HEK293 (cell line): ENCODE measurements around the gene CTSD.

Experiments used
- CTCF ChIA-PET: fragments of 350-600 bp; formaldehyde crosslinking; extraction: SDS; loops from one replicate; lab custom pipeline; 2021; ENCODE audit warnings: antibody characterized with exemption; lab: Yijun Ruan, JAX
- POLR2A ChIA-PET: fragments of 300-600 bp; formaldehyde crosslinking; extraction: SDS; loops from one replicate; lab custom pipeline; 2020; ENCODE audit warnings: antibody characterized with exemption, inconsistent platforms; lab: Yijun Ruan, JAX
- H3K27ac ChIP-seq: fragments of 200-500 bp; sonication (Bioruptor generic); 2 replicates; pipeline ENCODE4 v1.5.1; 2014; ENCODE audit warnings: low read depth, low read length, control low read depth, inconsistent platforms; ENCODE audit errors: extremely low read depth
- H3K36me3 ChIP-seq, 2 experiments: fragments of 200-500 bp in 1 of 2; sonication (Bioruptor generic) in 1 of 2; 1 replicate in 1 of 2; 2 replicates in 1 of 2; pipeline ENCODE4 v1.5.1; 2014 to 2017; ENCODE audit warnings: inconsistent platforms in 2 of 2, low read length in 2 of 2; ENCODE audit not compliant: control insufficient read depth in 2 of 2, insufficient read depth in 1 of 2
- H3K4me1 ChIP-seq: fragments of 200-500 bp; sonication (Bioruptor generic); 2 replicates; pipeline ENCODE4 v1.5.1; 2014; ENCODE audit warnings: mild to moderate bottlenecking, low read length, inconsistent platforms; ENCODE audit not compliant: control insufficient read depth, insufficient read depth
- H3K4me3 ChIP-seq: 2 replicates; pipeline ENCODE4 v1.5.1; 2011; ENCODE audit warnings: low read depth, mild to moderate bottlenecking, control low read depth, low read length, moderate library complexity
- H3K9me3 ChIP-seq: fragments of 200-500 bp; sonication (Bioruptor generic); 2 replicates; pipeline ENCODE4 v1.5.1; 2014; ENCODE audit warnings: low read depth, low read length, inconsistent platforms; ENCODE audit not compliant: control insufficient read depth, insufficient read depth
- EGR2 ChIP-seq: fragments of 450-650 bp; formaldehyde crosslinking; IDR thresholded peaks from 2 replicates; pipeline ENCODE4 v1.5.1; 2016; ENCODE audit warnings: low read depth, missing biosample characterization, missing genetic modification characterization
- HOXA7 ChIP-seq: sonication (generic); formaldehyde crosslinking; IDR thresholded peaks from 2 replicates; pipeline ENCODE4 v1.8.1; 2022; ENCODE audit warnings: missing genetic modification reagents, borderline replicate concordance
- HOXC10 ChIP-seq: sonication (generic); formaldehyde crosslinking; IDR thresholded peaks from 2 replicates; pipeline ENCODE4 v1.8.1; 2023; ENCODE audit warnings: mild to moderate bottlenecking, missing genetic modification reagents
- IKZF3 ChIP-seq: fragments of 450-650 bp; IDR thresholded peaks from 2 replicates; pipeline ENCODE4 v1.5.0; 2018; ENCODE audit warnings: missing biosample characterization, mild to moderate bottlenecking, missing genetic modification characterization, moderate library complexity
- MEIS1 ChIP-seq: sonication (generic); formaldehyde crosslinking; IDR thresholded peaks from 2 replicates; pipeline ENCODE4 v1.8.1; 2022; ENCODE audit warnings: missing genetic modification reagents, mild to moderate bottlenecking, borderline replicate concordance
- OSR2 ChIP-seq: fragments of 450-650 bp; formaldehyde crosslinking; IDR thresholded peaks from 2 replicates; pipeline ENCODE4 v1.5.1; 2016; ENCODE audit warnings: missing biosample characterization, missing genetic modification characterization
- SCRT2 ChIP-seq: fragments of 450-650 bp; formaldehyde crosslinking; IDR thresholded peaks from 2 replicates; pipeline ENCODE4 v1.5.1; 2016; ENCODE audit warnings: missing biosample characterization, missing genetic modification characterization
- ZFHX2 ChIP-seq: fragments of 450-650 bp; formaldehyde crosslinking; conservative IDR thresholded peaks from 2 replicates; pipeline ENCODE4 v1.5.1; 2016; ENCODE audit warnings: missing biosample characterization, missing genetic modification characterization
- ZNF114 ChIP-seq: fragments of 450-650 bp; formaldehyde crosslinking; IDR thresholded peaks from 2 replicates; pipeline ENCODE4 v1.5.0; 2017; ENCODE audit warnings: missing biosample characterization, missing genetic modification characterization
- ZNF121 ChIP-seq: fragments of 450-650 bp; formaldehyde crosslinking; IDR thresholded peaks from 2 replicates; pipeline ENCODE4 v1.5.1; 2016; ENCODE audit warnings: missing biosample characterization, missing genetic modification characterization
- ZNF169 ChIP-seq: fragments of 450-650 bp; formaldehyde crosslinking; IDR thresholded peaks from 2 replicates; pipeline ENCODE4 v1.5.1; 2016; ENCODE audit warnings: missing biosample characterization, missing genetic modification characterization
- ZNF239 ChIP-seq: fragments of 450-650 bp; formaldehyde crosslinking; IDR thresholded peaks from 2 replicates; pipeline ENCODE4 v1.5.1; 2016; ENCODE audit warnings: missing biosample characterization, missing genetic modification characterization
- ZNF416 ChIP-seq: fragments of 450-650 bp; formaldehyde crosslinking; IDR thresholded peaks from 2 replicates; pipeline ENCODE4 v1.5.1; 2016; ENCODE audit warnings: missing biosample characterization, missing genetic modification characterization
- ZNF510 ChIP-seq: fragments of 450-650 bp; formaldehyde crosslinking; IDR thresholded peaks from 2 replicates; pipeline ENCODE4 v1.5.1; 2018; ENCODE audit warnings: mild to moderate bottlenecking, missing genetic modification characterization, missing biosample characterization; ENCODE audit not compliant: insufficient replicate concordance
- ZNF610 ChIP-seq: fragments of 450-650 bp; formaldehyde crosslinking; IDR thresholded peaks from 2 replicates; pipeline ENCODE4 v1.5.1; 2016; ENCODE audit warnings: missing biosample characterization, missing genetic modification characterization, borderline replicate concordance
- ZNF624 ChIP-seq: fragments of 450-650 bp; formaldehyde crosslinking; IDR thresholded peaks from 2 replicates; pipeline ENCODE4 v1.5.1; 2017; ENCODE audit warnings: missing biosample characterization, missing genetic modification characterization
- ZNF677 ChIP-seq: fragments of 450-650 bp; IDR thresholded peaks from 2 replicates; pipeline ENCODE4 v1.5.0; 2018; ENCODE audit warnings: missing biosample characterization, mild to moderate bottlenecking, missing genetic modification characterization, moderate library complexity
- ZNF830 ChIP-seq: fragments of 450-650 bp; IDR thresholded peaks from 2 replicates; pipeline ENCODE4 v1.5.0; 2018; ENCODE audit warnings: missing biosample characterization, missing genetic modification characterization, low read depth, mild to moderate bottlenecking, moderate library complexity
- TF ChIP-seq, protein P1 (sequence below): fragments of 450-650 bp; formaldehyde crosslinking; IDR thresholded peaks from 2 replicates; pipeline ENCODE4 v1.5.1; 2016; ENCODE audit warnings: missing biosample characterization, missing genetic modification characterization, borderline replicate concordance
- TF ChIP-seq, protein P2 (sequence below): fragments of 450-650 bp; formaldehyde crosslinking; IDR thresholded peaks from 2 replicates; pipeline ENCODE4 v1.5.1; 2017; ENCODE audit warnings: missing biosample characterization, missing genetic modification characterization
- TF ChIP-seq, protein P3 (sequence below): fragments of 450-650 bp; formaldehyde crosslinking; IDR thresholded peaks from 2 replicates; pipeline ENCODE4 v1.5.1; 2017; ENCODE audit warnings: missing biosample characterization, missing genetic modification characterization
- TF ChIP-seq, protein P4 (sequence below): fragments of 450-650 bp; formaldehyde crosslinking; IDR thresholded peaks from 2 replicates; pipeline ENCODE4 v1.5.1; 2016; ENCODE audit warnings: missing biosample characterization, missing genetic modification characterization
- TF ChIP-seq, protein P5 (sequence below): fragments of 450-650 bp; formaldehyde crosslinking; optimal IDR thresholded peaks from 2 replicates; pipeline ENCODE3; 2016; ENCODE audit warnings: missing biosample characterization, mild to moderate bottlenecking, missing genetic modification characterization
- TF ChIP-seq, protein P6 (sequence below): fragments of 450-650 bp; formaldehyde crosslinking; IDR thresholded peaks from 2 replicates; pipeline ENCODE4 v1.5.1; 2016; ENCODE audit warnings: missing biosample characterization, missing genetic modification characterization

Gene CTSD

DNA sequence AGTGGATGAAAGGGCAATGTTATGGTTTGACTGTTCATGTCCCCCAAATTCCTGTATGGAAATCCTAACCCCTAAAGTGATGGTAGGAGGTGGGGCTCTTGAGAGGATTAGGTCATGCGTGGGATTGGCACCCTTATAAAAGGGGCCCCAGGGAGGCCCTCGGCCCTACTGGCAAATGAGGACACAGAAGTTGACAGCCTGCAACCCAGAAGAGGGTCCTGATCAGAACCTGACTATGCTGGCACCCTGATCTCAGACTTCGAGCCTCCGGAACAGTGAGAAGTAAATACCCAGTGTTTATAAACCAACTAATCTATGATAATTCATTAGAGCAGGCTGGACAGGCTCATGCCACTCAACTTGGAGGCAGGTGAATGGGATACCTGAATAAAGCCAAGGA is 22.0 kb downstream of the CTSD start (continued):
- TF ChIP-seq, protein P1, sequence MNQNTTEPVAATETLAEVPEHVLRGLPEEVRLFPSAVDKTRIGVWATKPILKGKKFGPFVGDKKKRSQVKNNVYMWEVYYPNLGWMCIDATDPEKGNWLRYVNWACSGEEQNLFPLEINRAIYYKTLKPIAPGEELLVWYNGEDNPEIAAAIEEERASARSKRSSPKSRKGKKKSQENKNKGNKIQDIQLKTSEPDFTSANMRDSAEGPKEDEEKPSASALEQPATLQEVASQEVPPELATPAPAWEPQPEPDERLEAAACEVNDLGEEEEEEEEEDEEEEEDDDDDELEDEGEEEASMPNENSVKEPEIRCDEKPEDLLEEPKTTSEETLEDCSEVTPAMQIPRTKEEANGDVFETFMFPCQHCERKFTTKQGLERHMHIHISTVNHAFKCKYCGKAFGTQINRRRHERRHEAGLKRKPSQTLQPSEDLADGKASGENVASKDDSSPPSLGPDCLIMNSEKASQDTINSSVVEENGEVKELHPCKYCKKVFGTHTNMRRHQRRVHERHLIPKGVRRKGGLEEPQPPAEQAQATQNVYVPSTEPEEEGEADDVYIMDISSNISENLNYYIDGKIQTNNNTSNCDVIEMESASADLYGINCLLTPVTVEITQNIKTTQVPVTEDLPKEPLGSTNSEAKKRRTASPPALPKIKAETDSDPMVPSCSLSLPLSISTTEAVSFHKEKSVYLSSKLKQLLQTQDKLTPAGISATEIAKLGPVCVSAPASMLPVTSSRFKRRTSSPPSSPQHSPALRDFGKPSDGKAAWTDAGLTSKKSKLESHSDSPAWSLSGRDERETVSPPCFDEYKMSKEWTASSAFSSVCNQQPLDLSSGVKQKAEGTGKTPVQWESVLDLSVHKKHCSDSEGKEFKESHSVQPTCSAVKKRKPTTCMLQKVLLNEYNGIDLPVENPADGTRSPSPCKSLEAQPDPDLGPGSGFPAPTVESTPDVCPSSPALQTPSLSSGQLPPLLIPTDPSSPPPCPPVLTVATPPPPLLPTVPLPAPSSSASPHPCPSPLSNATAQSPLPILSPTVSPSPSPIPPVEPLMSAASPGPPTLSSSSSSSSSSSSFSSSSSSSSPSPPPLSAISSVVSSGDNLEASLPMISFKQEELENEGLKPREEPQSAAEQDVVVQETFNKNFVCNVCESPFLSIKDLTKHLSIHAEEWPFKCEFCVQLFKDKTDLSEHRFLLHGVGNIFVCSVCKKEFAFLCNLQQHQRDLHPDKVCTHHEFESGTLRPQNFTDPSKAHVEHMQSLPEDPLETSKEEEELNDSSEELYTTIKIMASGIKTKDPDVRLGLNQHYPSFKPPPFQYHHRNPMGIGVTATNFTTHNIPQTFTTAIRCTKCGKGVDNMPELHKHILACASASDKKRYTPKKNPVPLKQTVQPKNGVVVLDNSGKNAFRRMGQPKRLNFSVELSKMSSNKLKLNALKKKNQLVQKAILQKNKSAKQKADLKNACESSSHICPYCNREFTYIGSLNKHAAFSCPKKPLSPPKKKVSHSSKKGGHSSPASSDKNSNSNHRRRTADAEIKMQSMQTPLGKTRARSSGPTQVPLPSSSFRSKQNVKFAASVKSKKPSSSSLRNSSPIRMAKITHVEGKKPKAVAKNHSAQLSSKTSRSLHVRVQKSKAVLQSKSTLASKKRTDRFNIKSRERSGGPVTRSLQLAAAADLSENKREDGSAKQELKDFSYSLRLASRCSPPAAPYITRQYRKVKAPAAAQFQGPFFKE: no peak
- no peak for TF ChIP-seq ZNF169 (tag by site-specific recombination)
- TF ChIP-seq, protein P2, sequence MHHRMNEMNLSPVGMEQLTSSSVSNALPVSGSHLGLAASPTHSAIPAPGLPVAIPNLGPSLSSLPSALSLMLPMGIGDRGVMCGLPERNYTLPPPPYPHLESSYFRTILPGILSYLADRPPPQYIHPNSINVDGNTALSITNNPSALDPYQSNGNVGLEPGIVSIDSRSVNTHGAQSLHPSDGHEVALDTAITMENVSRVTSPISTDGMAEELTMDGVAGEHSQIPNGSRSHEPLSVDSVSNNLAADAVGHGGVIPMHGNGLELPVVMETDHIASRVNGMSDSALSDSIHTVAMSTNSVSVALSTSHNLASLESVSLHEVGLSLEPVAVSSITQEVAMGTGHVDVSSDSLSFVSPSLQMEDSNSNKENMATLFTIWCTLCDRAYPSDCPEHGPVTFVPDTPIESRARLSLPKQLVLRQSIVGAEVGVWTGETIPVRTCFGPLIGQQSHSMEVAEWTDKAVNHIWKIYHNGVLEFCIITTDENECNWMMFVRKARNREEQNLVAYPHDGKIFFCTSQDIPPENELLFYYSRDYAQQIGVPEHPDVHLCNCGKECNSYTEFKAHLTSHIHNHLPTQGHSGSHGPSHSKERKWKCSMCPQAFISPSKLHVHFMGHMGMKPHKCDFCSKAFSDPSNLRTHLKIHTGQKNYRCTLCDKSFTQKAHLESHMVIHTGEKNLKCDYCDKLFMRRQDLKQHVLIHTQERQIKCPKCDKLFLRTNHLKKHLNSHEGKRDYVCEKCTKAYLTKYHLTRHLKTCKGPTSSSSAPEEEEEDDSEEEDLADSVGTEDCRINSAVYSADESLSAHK (tag by site-specific recombination): no peak
- TF ChIP-seq ZNF677 (tag by site-specific recombination): no peak
- no peak for TF ChIP-seq ZNF121
- no peak for TF ChIP-seq ZNF239 (tag by site-specific recombination)
- TF ChIP-seq, protein P3, sequence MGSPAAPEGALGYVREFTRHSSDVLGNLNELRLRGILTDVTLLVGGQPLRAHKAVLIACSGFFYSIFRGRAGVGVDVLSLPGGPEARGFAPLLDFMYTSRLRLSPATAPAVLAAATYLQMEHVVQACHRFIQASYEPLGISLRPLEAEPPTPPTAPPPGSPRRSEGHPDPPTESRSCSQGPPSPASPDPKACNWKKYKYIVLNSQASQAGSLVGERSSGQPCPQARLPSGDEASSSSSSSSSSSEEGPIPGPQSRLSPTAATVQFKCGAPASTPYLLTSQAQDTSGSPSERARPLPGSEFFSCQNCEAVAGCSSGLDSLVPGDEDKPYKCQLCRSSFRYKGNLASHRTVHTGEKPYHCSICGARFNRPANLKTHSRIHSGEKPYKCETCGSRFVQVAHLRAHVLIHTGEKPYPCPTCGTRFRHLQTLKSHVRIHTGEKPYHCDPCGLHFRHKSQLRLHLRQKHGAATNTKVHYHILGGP (tag by site-specific recombination): no peak
- no peak for TF ChIP-seq HOXA7 (CRISPR knock-in tag)
- TF ChIP-seq, protein P4, sequence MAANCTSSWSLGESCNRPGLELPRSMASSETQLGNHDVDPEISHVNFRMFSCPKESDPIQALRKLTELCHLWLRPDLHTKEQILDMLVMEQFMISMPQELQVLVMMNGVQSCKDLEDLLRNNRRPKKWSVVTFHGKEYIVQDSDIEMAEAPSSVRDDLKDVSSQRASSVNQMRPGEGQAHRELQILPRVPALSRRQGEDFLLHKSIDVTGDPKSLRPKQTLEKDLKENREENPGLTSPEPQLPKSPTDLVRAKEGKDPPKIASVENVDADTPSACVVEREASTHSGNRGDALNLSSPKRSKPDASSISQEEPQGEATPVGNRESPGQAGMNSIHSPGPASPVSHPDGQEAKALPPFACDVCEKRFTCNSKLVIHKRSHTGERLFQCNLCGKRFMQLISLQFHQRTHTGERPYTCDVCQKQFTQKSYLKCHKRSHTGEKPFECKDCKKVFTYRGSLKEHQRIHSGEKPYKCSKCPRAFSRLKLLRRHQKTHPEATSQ (tag by site-specific recombination): no peak
- TF ChIP-seq OSR2: no peak

DNA sequence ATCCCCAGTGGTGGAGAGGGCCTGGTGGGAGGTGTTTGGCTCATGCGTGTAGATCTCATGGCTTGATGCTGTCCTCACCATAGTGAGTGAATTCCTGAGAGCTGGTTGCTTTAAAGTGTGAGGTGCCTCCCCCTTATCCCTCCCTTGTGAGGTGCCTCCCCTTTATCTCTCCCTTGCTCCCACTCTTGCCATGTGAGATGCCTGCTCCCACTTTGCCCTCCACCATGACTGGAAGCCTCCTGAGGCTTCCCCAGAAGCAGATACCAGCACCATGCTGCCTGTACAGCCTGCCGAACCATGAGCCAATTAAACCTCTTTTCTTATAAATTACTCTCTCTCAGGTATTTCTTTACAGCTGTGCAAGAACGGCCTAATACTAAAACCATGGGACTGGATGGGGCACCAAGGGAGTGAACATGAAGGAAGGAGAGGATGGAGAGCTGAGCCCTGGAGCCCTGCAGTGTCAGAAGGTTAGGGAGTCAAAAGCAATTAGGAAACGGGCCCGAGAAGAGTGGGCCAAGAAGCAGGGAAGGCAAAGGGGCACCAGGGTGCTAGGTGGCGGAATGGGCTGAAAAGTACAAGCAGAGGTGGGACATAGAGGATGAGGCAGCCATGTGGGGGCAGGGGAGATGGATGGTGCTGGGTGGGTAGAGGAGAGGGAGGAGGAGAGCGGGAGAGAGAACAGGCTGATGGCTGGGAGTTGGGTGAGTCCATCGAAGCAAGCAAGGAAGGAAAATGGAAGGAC is 22.8 kb downstream of the CTSD start:
- ChIA-PET CTCF (interaction anchor here (1.2 kb wide), 1 partner anchor 47 kb away, joined by 3 read pairs; no protein-coding TSS in a partner anchor), POLR2A (no interaction called here)
- H3K27ac ChIP-seq: no peak overlapping the region
- H3K4me3 ChIP-seq: no peak overlapping the region
- no peaks in the 10 kb centered on the region for H3K36me3 ChIP-seq
- no peaks in the 10 kb centered on the region for H3K9me3 ChIP-seq
- H3K4me1 ChIP-seq: no peaks in the 10 kb centered on the region
- no peak for TF ChIP-seq ZNF114 (tag by site-specific recombination)
- no peak for TF ChIP-seq ZNF416 (tag by site-specific recombination)
- no peak for TF ChIP-seq ZNF624 (tag by site-specific recombination)
- TF ChIP-seq SCRT2 (tag by site-specific recombination): no peak
- TF ChIP-seq, protein P5, sequence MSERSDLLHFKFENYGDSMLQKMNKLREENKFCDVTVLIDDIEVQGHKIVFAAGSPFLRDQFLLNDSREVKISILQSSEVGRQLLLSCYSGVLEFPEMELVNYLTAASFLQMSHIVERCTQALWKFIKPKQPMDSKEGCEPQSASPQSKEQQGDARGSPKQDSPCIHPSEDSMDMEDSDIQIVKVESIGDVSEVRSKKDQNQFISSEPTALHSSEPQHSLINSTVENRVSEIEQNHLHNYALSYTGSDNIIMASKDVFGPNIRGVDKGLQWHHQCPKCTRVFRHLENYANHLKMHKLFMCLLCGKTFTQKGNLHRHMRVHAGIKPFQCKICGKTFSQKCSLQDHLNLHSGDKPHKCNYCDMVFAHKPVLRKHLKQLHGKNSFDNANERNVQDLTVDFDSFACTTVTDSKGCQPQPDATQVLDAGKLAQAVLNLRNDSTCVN (tag by site-specific recombination): no peak
- no peak for TF ChIP-seq ZNF610 (tag by site-specific recombination)
- 0 out of 2 replicates have a peak, but pooled peaks have one; percentile 5 for TF ChIP-seq ZFHX2
- no peak for TF ChIP-seq ZNF510
- TF ChIP-seq EGR2 (tag by site-specific recombination): peak; percentile 24; the same call in 1 of the 2 replicates
- TF ChIP-seq, protein P6, sequence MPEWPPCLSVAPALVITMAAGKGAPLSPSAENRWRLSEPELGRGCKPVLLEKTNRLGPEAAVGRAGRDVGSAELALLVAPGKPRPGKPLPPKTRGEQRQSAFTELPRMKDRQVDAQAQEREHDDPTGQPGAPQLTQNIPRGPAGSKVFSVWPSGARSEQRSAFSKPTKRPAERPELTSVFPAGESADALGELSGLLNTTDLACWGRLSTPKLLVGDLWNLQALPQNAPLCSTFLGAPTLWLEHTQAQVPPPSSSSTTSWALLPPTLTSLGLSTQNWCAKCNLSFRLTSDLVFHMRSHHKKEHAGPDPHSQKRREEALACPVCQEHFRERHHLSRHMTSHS: no peak
- no peak for TF ChIP-seq IKZF3 (tag by site-specific recombination)
- no peak for TF ChIP-seq MEIS1 (CRISPR knock-in tag)
- no peak for TF ChIP-seq ZNF830 (tag by site-specific recombination)
- no peak for TF ChIP-seq HOXC10 (CRISPR knock-in tag)
